ENCODE measurements around the gene CHID1. TPM values are rescaled to one million over a fixed set of nuclear protein-coding genes. Genes with fewer than 3 reads are reported as not detected.

Gene CHID1
- total and polyA plus RNA-seq, 8 donors, result 35.4 to 121 (median 52.1) TPM

GRCh38 chr11:833849-834311 lies 76.7 kb downstream of the CHID1 start:
- Histone ChIP-seq H3K4me1 (peaks cover 75 to 96% (median 92%) of the 10 kb centered on the region in 4 donors), H3K4me3 (peak overlapping the region; percentile 73 to 80 (median 76)), H3K9me3 (no peaks in the 10 kb centered on the region), H3K27ac (peak overlapping the region; percentile 85 to 98 (median 91)), H3K27me3 (peaks cover 0 to 38% (median 28%) of the 10 kb centered on the region in 3 donors), H3K36me3 (peaks cover 30 to 32% (median 31%) of the 10 kb centered on the region in 4 donors)
- intact Hi-C loops (cut with DNase I; ENCODE audit: low total_unique reads), result no loop called here
- TF ChIP-seq POLR2AphosphoS5 (IDR thresholded peaks at IDR 0.05) (peak in 1 of 3 donors; percentile 29), EP300 (IDR thresholded peaks at IDR 0.05) (no peak), POLR2A (IDR thresholded peaks at IDR 0.05) (no peak), CTCF (IDR thresholded peaks at IDR 0.05) (no peak)
- WGBS, 5 donors, result 24 to 33% (median 29%) methylated on average over 9 of the region's 9 CpGs
- DNase-seq, result peak in 1 of 2 donors; percentile 43

- DNase-seq, result peak; percentile 69 to 88
- intact Hi-C loops (cut with DNase I; ENCODE audit: low total_unique reads), result no loop called here
- Histone ChIP-seq H3K4me3 (peak overlapping the region; percentile 73 to 80 (median 76)), H3K36me3 (peaks cover 24 to 25% (median 24%) of the 10 kb centered on the region in 4 donors), H3K4me1 (peaks cover 75 to 96% (median 92%) of the 10 kb centered on the region in 4 donors), H3K27ac (peak overlapping the region; percentile 85 to 98 (median 91)), H3K27me3 (peaks cover 0 to 45% (median 30%) of the 10 kb centered on the region in 3 donors), H3K9me3 (no peaks in the 10 kb centered on the region)
- no peak for TF ChIP-seq EP300 (IDR thresholded peaks at IDR 0.05)
- peak in 2 of 3 donors; percentile 50 to 55 for TF ChIP-seq POLR2AphosphoS5 (IDR thresholded peaks at IDR 0.05)
- TF ChIP-seq POLR2A (IDR thresholded peaks at IDR 0.05), result peak in 1 of 4 donors; percentile 7
- 1 to 6% (median 2%) methylated on average over 37 to 49 of the region's 55 CpGs; no CpG with 5 or more reads in 1 of the 5 donors for WGBS, 5 donors
These were observed 77.4 kb downstream of the CHID1 start for GRCh38 chr11:833114-833791.

- H3K4me1 ChIP-seq, result peaks cover 78 to 96% (median 92%) of the 10 kb centered on the region in 4 donors
- peak; percentile 73 to 88 for DNase-seq
These were observed 78.0 kb downstream of the CHID1 start, which contains the start of gene CD151 for GRCh38 chr11:832529-833113. Gene CD151 (plus strand): TSS chr11:832952. CDS start chr11:836070, 3,118 bp downstream.

GRCh38 chr11:831961-832528 lies 78.6 kb downstream of the CHID1 start:
- Histone ChIP-seq H3K4me1 (peaks cover 80 to 96% (median 92%) of the 10 kb centered on the region in 4 donors), H3K36me3 (peaks cover 12 to 13% (median 12%) of the 10 kb centered on the region in 4 donors), H3K27me3 (peaks cover 0 to 57% (median 36%) of the 10 kb centered on the region in 3 donors), H3K27ac (peak overlapping the region; percentile 85 to 98 (median 91)), H3K4me3 (peak overlapping the region; percentile 73 to 80 (median 76)), H3K9me3 (no peaks in the 10 kb centered on the region)
- intact Hi-C loops (cut with DNase I; ENCODE audit: low total_unique reads), result no loop called here
- WGBS, 5 donors, result 63 to 78% (median 69%) methylated on average over 15 to 23 of the region's 23 CpGs
- DNase-seq, result no peak
- TF ChIP-seq POLR2AphosphoS5 (IDR thresholded peaks at IDR 0.05), result no peak
- TF ChIP-seq CTCF (IDR thresholded peaks at IDR 0.05), result no peak
- no peak for TF ChIP-seq POLR2A (IDR thresholded peaks at IDR 0.05)
- no peak for TF ChIP-seq EP300 (IDR thresholded peaks at IDR 0.05)

More at GRCh38 chr11:832529-833113, 78.0 kb downstream of the CHID1 start, which contains the start of gene CD151:
- TF ChIP-seq EP300 (IDR thresholded peaks at IDR 0.05), result no peak
- no peak for TF ChIP-seq POLR2A (IDR thresholded peaks at IDR 0.05)
- TF ChIP-seq CTCF (IDR thresholded peaks at IDR 0.05), result peak in 1 of 7 experiments; percentile 32
- TF ChIP-seq POLR2AphosphoS5 (IDR thresholded peaks at IDR 0.05), result peak in 2 of 3 donors; percentile 41 to 71
- Histone ChIP-seq H3K9me3 (no peaks in the 10 kb centered on the region), H3K36me3 (peaks cover 17 to 19% (median 18%) of the 10 kb centered on the region in 4 donors), H3K27ac (peak within 1 kb of the TSS; percentile 85 to 98 (median 91)), H3K4me3 (peak within 1 kb of the TSS; percentile 73 to 80 (median 76)), H3K27me3 (peaks cover 0 to 51% (median 30%) of the 10 kb centered on the region in 3 donors)
- 1 to 4% (median 2%) methylated on average over 21 to 65 of the region's 67 CpGs for WGBS, 5 donors
- intact Hi-C loops (cut with DNase I; ENCODE audit: low total_unique reads), result no loop called here

All from stomach (tissue), 9 donors.